K562 (cell line): Measurements from ENCODE around the gene SMYD2. TPM values are rescaled to one million over a fixed set of nuclear protein-coding genes. Genes with fewer than 3 reads are reported as not detected.

Source experiments
- ATAC-seq: fragments of 200-7000 bp; cut with Tn5 transposase; 3 replicates; pipeline ENCODE4 v1.9.1; 2020; ENCODE audit warnings: moderate library complexity
- BruUV-seq: library from RNA; stranded (reverse); fragments of 400-500 nt; replicated peaks from 2 replicates; lab custom pipeline; 2021; lab: Mats Ljungman, UMichigan
- CTCF ChIA-PET: fragments of 300-600 bp; formaldehyde crosslinking; extraction: SDS; loops from one replicate; lab custom pipeline; 2021; ENCODE audit warnings: low intra/inter-chr PET ratio; lab: Yijun Ruan, JAX
- POLR2A ChIA-PET: fragments of 300-600, 350-650 bp; sonication (Branson Sonifier 250); formaldehyde crosslinking; extraction: SDS; loops from one replicate; lab custom pipeline; 2021; ENCODE audit warnings: antibody characterized with exemption, inconsistent platforms; lab: Yijun Ruan, JAX
- DNase-seq, 4 experiments: peaks; one replicate each; pipeline versions ENCODE4 v3.0.0 to v3.0.0-alpha.2; 2011 to 2018; ENCODE audit warnings: low spot score in 3 of 4, mixed read lengths in 3 of 4; ENCODE audit errors: extremely low read depth in 1 of 4
- FAIRE-seq: peaks from 2 replicates; lab custom pipeline; 2011; peaks lifted over from hg19 to GRCh38; lab: Jason Lieb, UNC
- H2AFZ ChIP-seq: 2 replicates; pipeline ENCODE4 v1.6.0; 2011; ENCODE audit warnings: low read depth, low read length, control low read depth, inconsistent platforms
- H3K27ac ChIP-seq: fragments of 200-600 bp; 3 replicates; pipeline ENCODE4 v1.8.0; 2011; ENCODE audit warnings: low read depth, mild to moderate bottlenecking, control low read depth, inconsistent platforms, low read length, moderate library complexity, mixed read lengths; ENCODE audit errors: extremely low read depth
- H3K27me3 ChIP-seq, 2 experiments: fragments of 300-600 bp in 1 of 2; 2 replicates in 1 of 2; 3 replicates in 1 of 2; pipeline versions ENCODE4 v1.6.0 to v1.8.0; 2011; ENCODE audit warnings: inconsistent platforms in 2 of 2, low read length in 2 of 2, mild to moderate bottlenecking in 1 of 2, mixed read lengths in 1 of 2, moderate library complexity in 1 of 2; ENCODE audit not compliant: control insufficient read depth in 2 of 2, insufficient read depth in 2 of 2
- H3K36me3 ChIP-seq: fragments of 300-600 bp; 3 replicates; pipeline ENCODE4 v1.8.0; 2011; ENCODE audit warnings: mild to moderate bottlenecking, low read length, inconsistent platforms; ENCODE audit not compliant: control insufficient read depth, insufficient read depth
- H3K4me1 ChIP-seq, 2 experiments: fragments of 200-600 bp in 1 of 2; replicated peaks in 1 of 2; 2 replicates in 1 of 2; 3 replicates in 1 of 2; pipeline versions ENCODE4 v1.5.1 to v1.8.0; 2011; ENCODE audit warnings: inconsistent platforms in 2 of 2, low read length in 2 of 2, mild to moderate bottlenecking in 1 of 2, mixed read lengths in 1 of 2, moderate library complexity in 1 of 2; ENCODE audit not compliant: control insufficient read depth in 2 of 2, insufficient read depth in 2 of 2
- H3K4me2 ChIP-seq: 2 replicates; pipeline ENCODE4 v1.6.1; 2011; ENCODE audit warnings: low read length, control low read depth, inconsistent platforms, mixed read lengths; ENCODE audit not compliant: insufficient read depth
- H3K4me3 ChIP-seq: fragments of 200-600 bp; sonication (generic), shearing (Covaris generic); 2 replicates; pipeline ENCODE4 v1.5.1; 2016; ENCODE audit warnings: control low read depth, inconsistent platforms
- H3K79me2 ChIP-seq: fragments of 200-600 bp; 3 replicates; pipeline ENCODE4 v1.8.0; 2011; ENCODE audit warnings: low read length, inconsistent platforms; ENCODE audit not compliant: control insufficient read depth, insufficient read depth
- H3K9ac ChIP-seq, 2 experiments: 2 replicates each; pipeline versions ENCODE4 v1.6.0 to v1.6.1; 2011; ENCODE audit warnings: low read depth in 2 of 2, low read length in 2 of 2, control low read depth in 1 of 2, inconsistent platforms in 1 of 2, mild to moderate bottlenecking in 1 of 2, mixed read lengths in 1 of 2; ENCODE audit not compliant: insufficient read depth in 1 of 2
- H3K9me1 ChIP-seq: one replicate; pipeline ENCODE4 v1.6.0; 2011; ENCODE audit warnings: inconsistent platforms, mild to moderate bottlenecking, low read length, moderate library complexity; ENCODE audit not compliant: control insufficient read depth, insufficient read depth
- H3K9me3 ChIP-seq: replicated peaks from 2 replicates; pipeline ENCODE4 v1.5.1; 2011; ENCODE audit warnings: low read depth, low read length, inconsistent platforms; ENCODE audit not compliant: control insufficient read depth, insufficient read depth
- H4K20me1 ChIP-seq: replicated peaks from 2 replicates; pipeline ENCODE4 v1.6.1; 2011; ENCODE audit warnings: low read length, inconsistent platforms, mixed read lengths; ENCODE audit not compliant: control insufficient read depth, insufficient read depth
- ARNT ChIP-seq, 2 experiments: fragments of 450-650 bp; IDR thresholded peaks; 2 replicates each; pipeline ENCODE4 v1.6.1; 2016; ENCODE audit warnings: mild to moderate bottlenecking in 1 of 2
- CBX2 ChIP-seq: fragments of 200-600 bp; sonication (generic); IDR thresholded peaks from one replicate; pipeline ENCODE4 v1.6.1; 2012; ENCODE audit warnings: mild to moderate bottlenecking, low read length, inconsistent platforms; ENCODE audit not compliant: insufficient read depth, poor library complexity, severe bottlenecking
- CHD1 ChIP-seq: fragments of 200-600 bp; sonication (generic); IDR thresholded peaks from one replicate; pipeline ENCODE4 v1.6.1; 2012; ENCODE audit warnings: mild to moderate bottlenecking, moderate library complexity, low read length, inconsistent platforms
- COPS2 ChIP-seq: fragments of 450-650 bp; conservative IDR thresholded peaks from 2 replicates; pipeline ENCODE4 v1.6.1; 2016; ENCODE audit warnings: mild to moderate bottlenecking, moderate library complexity
- HDAC1 ChIP-seq, 2 experiments: fragments of 450-650 bp; IDR thresholded peaks; 2 replicates each; pipeline ENCODE4 v1.6.1; 2016 to 2017; ENCODE audit warnings: inconsistent platforms in 1 of 2, mild to moderate bottlenecking in 1 of 2, moderate library complexity in 1 of 2
- HDAC2 ChIP-seq: fragments of 450-650 bp; IDR thresholded peaks from 2 replicates; pipeline ENCODE4 v1.6.1; 2016; ENCODE audit warnings: mild to moderate bottlenecking
- HMBOX1 ChIP-seq: sonication (generic); IDR thresholded peaks from 2 replicates; pipeline ENCODE4 v1.6.1; 2016
- HNRNPLL ChIP-seq: fragments of 200-400 bp; formaldehyde crosslinking; IDR thresholded peaks from 2 replicates; pipeline ENCODE4 v1.6.1; 2017; ENCODE audit warnings: low read length, low read depth, mild to moderate bottlenecking; ENCODE audit not compliant: poor library complexity, severe bottlenecking
- MCM5 ChIP-seq: fragments of 450-650 bp; IDR thresholded peaks from 2 replicates; pipeline ENCODE4 v1.6.1; 2016; ENCODE audit warnings: low read depth
- MXI1 ChIP-seq: IDR thresholded peaks from 2 replicates; pipeline ENCODE4 v1.6.1; 2011; ENCODE audit warnings: low read depth, mild to moderate bottlenecking, improper control_type of control experiment, low read length
- NFIC ChIP-seq: fragments of 450-650 bp; IDR thresholded peaks from 2 replicates; pipeline ENCODE4 v1.6.1; 2017; ENCODE audit warnings: mild to moderate bottlenecking, inconsistent platforms
- NFYB ChIP-seq: IDR thresholded peaks from 2 replicates; pipeline ENCODE4 v1.6.1; 2011; ENCODE audit warnings: mild to moderate bottlenecking, moderate library complexity; ENCODE audit not compliant: insufficient read length; ENCODE audit errors: extremely low read depth
- NR2F6 ChIP-seq: fragments of 450-650 bp; formaldehyde crosslinking; IDR thresholded peaks from 2 replicates; pipeline ENCODE4 v1.4.0; 2020; ENCODE audit warnings: mild to moderate bottlenecking
- PHF21A ChIP-seq: fragments of 450-650 bp; IDR thresholded peaks from 2 replicates; pipeline ENCODE4 v1.6.1; 2017; ENCODE audit warnings: low read depth, borderline replicate concordance
- PTBP1 ChIP-seq: fragments of 200-400 bp; formaldehyde crosslinking; IDR thresholded peaks from 2 replicates; pipeline ENCODE4 v1.6.1; 2017; ENCODE audit warnings: low read depth, low read length
- SIN3B ChIP-seq: fragments of 450-650 bp; IDR thresholded peaks from 2 replicates; pipeline ENCODE4 v1.6.1; 2017; ENCODE audit warnings: low read depth, mild to moderate bottlenecking, moderate library complexity
- TAL1 ChIP-seq: fragments of 450-650 bp; IDR thresholded peaks from 2 replicates; pipeline ENCODE4 v1.6.1; 2016; ENCODE audit warnings: mild to moderate bottlenecking
- ZBTB17 ChIP-seq: fragments of 450-650 bp; formaldehyde crosslinking; IDR thresholded peaks from 2 replicates; pipeline ENCODE4 v1.4.0; 2020; ENCODE audit warnings: mild to moderate bottlenecking
- ZBTB7A ChIP-seq: IDR thresholded peaks from 2 replicates; pipeline ENCODE4 v1.6.1; 2011; ENCODE audit warnings: low read depth, mild to moderate bottlenecking, low read length, moderate library complexity, borderline replicate concordance; ENCODE audit not compliant: control insufficient read depth
- ZNF431 ChIP-seq: sonication (generic); formaldehyde crosslinking; IDR thresholded peaks from 2 replicates; pipeline ENCODE4 v1.8.0; 2022; ENCODE audit warnings: mild to moderate bottlenecking, missing genetic modification reagents
- ZNF551 ChIP-seq: fragments of 250-450 bp; sonication (Bioruptor Pico); IDR thresholded peaks from 2 replicates; pipeline ENCODE4 v1.5.0; 2021; ENCODE audit warnings: mild to moderate bottlenecking, moderate library complexity
- WGBS: fragments of 100-300 bp; shearing (Covaris generic); methylation state at CpG from one replicate; pipeline ENCODE4 v1.1.6; 2016; ENCODE audit warnings: low coverage, mixed read lengths; ENCODE audit not compliant: insufficient coverage; ENCODE audit errors: missing lambda C conversion rate; 5-methylcytosine and 5-hydroxymethylcytosine counted together
- in situ Hi-C: fragments of 300-500 bp; cut with MboI; formaldehyde crosslinking; loops from 4 replicates; pipeline ENCODE4 v1.15.0; 2018; ENCODE audit warnings: inconsistent platforms, mixed read lengths
- intact Hi-C: fragments of 100-400 bp; cut with micrococcal nuclease; formaldehyde crosslinking; loops from 2 replicates; pipeline ENCODE4 v1.14.2; 2022
- polyA plus RNA-seq, 8 experiments: library from polyadenylated mRNA; depleted of rRNA in 4 of 8; stranded (reverse) in 5 of 8; unstranded in 3 of 8; fragments of >200 nt; fragmentation: Nextera tagmentation in 2 of 8; fragmentation: Illumina TruSeq in 1 of 8; extraction: Ambion mirVana in 2 of 8; extraction: Trizol in 1 of 8; gene quantifications; 2 replicates each; pipeline versions ENCODE4 v1.2.1 to v1.2.3, GENCODE V29; 2011 to 2014; ENCODE audit warnings: inconsistent platforms in 1 of 8, missing spikeins in 1 of 8
- total RNA-seq, 7 experiments: library from RNA; depleted of rRNA in 6 of 7; stranded (reverse); fragments of >200 nt in 6 of 7; fragmentation: Illumina TruSeq in 2 of 7; extraction: Trizol in 2 of 7; gene quantifications; 2 replicates each; pipeline versions ENCODE4 v1.2.1 to v1.2.3, GENCODE V29; 2011 to 2021; ENCODE audit warnings: low replicate concordance in 1 of 7
- TF ChIP-seq, protein P1 (sequence below): IDR thresholded peaks from 2 replicates; pipeline ENCODE4 v1.6.1; 2014; ENCODE audit warnings: antibody characterized with exemption

SMYD2 gene
- total and polyA plus RNA-seq, 9 of the 15 experiments (the other 6 are each of a cell fraction or from before 2014, with no cell fraction given): 13.8 to 81.3 (median 39.9) TPM

GRCh38 chr1:214281720-214282629 is 1.0 kb downstream of the SMYD2 start:
- CTCF ChIA-PET: interaction anchor here (1.1 kb wide), 1 partner anchor 50 kb away, joined by 3 read pairs; no protein-coding TSS in a partner anchor
- in situ Hi-C loops: no loop called here
- no peak for FAIRE-seq
- no peak for TF ChIP-seq PTBP1
- TF ChIP-seq ZNF431: 0 out of 2 replicates have a peak, but pooled peaks have one; percentile 28
- TF ChIP-seq MXI1: 0 out of 2 replicates have a peak, but pooled peaks have one; percentile 2
- no peak for TF ChIP-seq ZBTB7A
- no peak for TF ChIP-seq CBX2
- TF ChIP-seq NFYB: no peak
- TF ChIP-seq PHF21A: no peak
- TF ChIP-seq, protein P1, sequence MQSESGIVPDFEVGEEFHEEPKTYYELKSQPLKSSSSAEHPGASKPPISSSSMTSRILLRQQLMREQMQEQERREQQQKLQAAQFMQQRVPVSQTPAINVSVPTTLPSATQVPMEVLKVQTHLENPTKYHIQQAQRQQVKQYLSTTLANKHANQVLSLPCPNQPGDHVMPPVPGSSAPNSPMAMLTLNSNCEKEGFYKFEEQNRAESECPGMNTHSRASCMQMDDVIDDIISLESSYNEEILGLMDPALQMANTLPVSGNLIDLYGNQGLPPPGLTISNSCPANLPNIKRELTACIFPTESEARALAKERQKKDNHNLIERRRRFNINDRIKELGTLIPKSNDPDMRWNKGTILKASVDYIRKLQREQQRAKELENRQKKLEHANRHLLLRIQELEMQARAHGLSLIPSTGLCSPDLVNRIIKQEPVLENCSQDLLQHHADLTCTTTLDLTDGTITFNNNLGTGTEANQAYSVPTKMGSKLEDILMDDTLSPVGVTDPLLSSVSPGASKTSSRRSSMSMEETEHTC: no peak
- no peak for TF ChIP-seq TAL1
- no peak for TF ChIP-seq ZNF551
- TF ChIP-seq HMBOX1: no peak
- TF ChIP-seq HDAC1 (IDR thresholded peaks at IDR 0.05): no peak; a peak in 1 of 4 replicates
- TF ChIP-seq MCM5: no peak
- TF ChIP-seq CHD1: no peak
- TF ChIP-seq COPS2: no peak
- TF ChIP-seq ARNT (IDR thresholded peaks at IDR 0.05): no peak
- TF ChIP-seq ZBTB17 (CRISPR knock-in tag): no peak
- no peak for TF ChIP-seq NR2F6 (CRISPR knock-in tag)
- no peak for TF ChIP-seq SIN3B
- TF ChIP-seq NFIC: peak; percentile 60; the same call in 1 of the 2 replicates
- peak; percentile 67; the same call in 1 of the 2 replicates for TF ChIP-seq HDAC2
- peak; percentile 40 for TF ChIP-seq HNRNPLL

More at GRCh38 chr1:214281720-214282629, 1.0 kb downstream of the SMYD2 start:
- ATAC-seq (peak; percentile 36), DNase-seq (peak; percentile 42 to 72 (median 47))
- Histone ChIP-seq H3K36me3 (no peaks in the 10 kb centered on the region), H3K4me1 (peaks cover 14 to 18% of the 10 kb centered on the region in 2 experiments), H3K79me2 (peaks cover 47% of the 10 kb centered on the region), H3K9me3 (no peaks in the 10 kb centered on the region), H3K27ac (peak overlapping the region; percentile 92), H2AFZ (peak overlapping the region; percentile 93), H3K27me3 (no peaks in the 10 kb centered on the region), H3K4me2 (peak overlapping the region; percentile 95), H3K9me1 (no peaks in the 10 kb centered on the region), H3K4me3 (peak overlapping the region; percentile 81), H3K9ac (peak overlapping the region; percentile 77 to 99), H4K20me1 (no peaks in the 10 kb centered on the region)
- intact Hi-C loops: loop anchor here (5.0 kb wide), 1 partner anchor 1285 kb away; the partner anchor contains the start of gene KCTD3
- 1% methylated on average over 14 of the region's 14 CpGs for WGBS
- BruUV-seq: TSS peak; percentile 55
- POLR2A ChIA-PET: interaction anchor here (2.0 kb wide), 1 partner anchor 9 kb away, joined by 5 read pairs; no protein-coding TSS in a partner anchor
